K562 (cell line): ENCODE results near the gene UBE2I. TPM values are rescaled to one million over a fixed set of nuclear protein-coding genes. Genes with fewer than 3 reads are reported as not detected.

ENCODE experiments used
- ATAC-seq: fragments of 200-7000 bp; cut with Tn5 transposase; 3 replicates; pipeline ENCODE4 v1.9.1; 2020; ENCODE audit warnings: moderate library complexity
- BruUV-seq: library from RNA; stranded (reverse); fragments of 400-500 nt; replicated peaks from 2 replicates; lab custom pipeline; 2021; lab: Mats Ljungman, UMichigan
- CTCF ChIA-PET: fragments of 300-600 bp; formaldehyde crosslinking; extraction: SDS; loops from one replicate; lab custom pipeline; 2021; ENCODE audit warnings: low intra/inter-chr PET ratio; lab: Yijun Ruan, JAX
- POLR2A ChIA-PET: fragments of 300-600, 350-650 bp; sonication (Branson Sonifier 250); formaldehyde crosslinking; extraction: SDS; loops from one replicate; lab custom pipeline; 2021; ENCODE audit warnings: antibody characterized with exemption, inconsistent platforms; lab: Yijun Ruan, JAX
- DNase-seq, 4 experiments: peaks; one replicate each; pipeline versions ENCODE4 v3.0.0 to v3.0.0-alpha.2; 2011 to 2018; ENCODE audit warnings: low spot score in 3 of 4, mixed read lengths in 3 of 4; ENCODE audit errors: extremely low read depth in 1 of 4
- FAIRE-seq: peaks from 2 replicates; lab custom pipeline; 2011; peaks lifted over from hg19 to GRCh38; lab: Jason Lieb, UNC
- H2AFZ ChIP-seq: 2 replicates; pipeline ENCODE4 v1.6.0; 2011; ENCODE audit warnings: low read depth, low read length, control low read depth, inconsistent platforms
- H3K27ac ChIP-seq: fragments of 200-600 bp; 3 replicates; pipeline ENCODE4 v1.8.0; 2011; ENCODE audit warnings: low read depth, mild to moderate bottlenecking, control low read depth, inconsistent platforms, low read length, moderate library complexity, mixed read lengths; ENCODE audit errors: extremely low read depth
- H3K27me3 ChIP-seq, 2 experiments: fragments of 300-600 bp in 1 of 2; 2 replicates in 1 of 2; 3 replicates in 1 of 2; pipeline versions ENCODE4 v1.6.0 to v1.8.0; 2011; ENCODE audit warnings: inconsistent platforms in 2 of 2, low read length in 2 of 2, mild to moderate bottlenecking in 1 of 2, mixed read lengths in 1 of 2, moderate library complexity in 1 of 2; ENCODE audit not compliant: control insufficient read depth in 2 of 2, insufficient read depth in 2 of 2
- H3K36me3 ChIP-seq: fragments of 300-600 bp; 3 replicates; pipeline ENCODE4 v1.8.0; 2011; ENCODE audit warnings: mild to moderate bottlenecking, low read length, inconsistent platforms; ENCODE audit not compliant: control insufficient read depth, insufficient read depth
- H3K4me1 ChIP-seq, 2 experiments: fragments of 200-600 bp in 1 of 2; replicated peaks in 1 of 2; 2 replicates in 1 of 2; 3 replicates in 1 of 2; pipeline versions ENCODE4 v1.5.1 to v1.8.0; 2011; ENCODE audit warnings: inconsistent platforms in 2 of 2, low read length in 2 of 2, mild to moderate bottlenecking in 1 of 2, mixed read lengths in 1 of 2, moderate library complexity in 1 of 2; ENCODE audit not compliant: control insufficient read depth in 2 of 2, insufficient read depth in 2 of 2
- H3K4me2 ChIP-seq: 2 replicates; pipeline ENCODE4 v1.6.1; 2011; ENCODE audit warnings: low read length, control low read depth, inconsistent platforms, mixed read lengths; ENCODE audit not compliant: insufficient read depth
- H3K4me3 ChIP-seq: fragments of 200-600 bp; sonication (generic), shearing (Covaris generic); 2 replicates; pipeline ENCODE4 v1.5.1; 2016; ENCODE audit warnings: control low read depth, inconsistent platforms
- H3K79me2 ChIP-seq: fragments of 200-600 bp; 3 replicates; pipeline ENCODE4 v1.8.0; 2011; ENCODE audit warnings: low read length, inconsistent platforms; ENCODE audit not compliant: control insufficient read depth, insufficient read depth
- H3K9ac ChIP-seq, 2 experiments: 2 replicates each; pipeline versions ENCODE4 v1.6.0 to v1.6.1; 2011; ENCODE audit warnings: low read depth in 2 of 2, low read length in 2 of 2, control low read depth in 1 of 2, inconsistent platforms in 1 of 2, mild to moderate bottlenecking in 1 of 2, mixed read lengths in 1 of 2; ENCODE audit not compliant: insufficient read depth in 1 of 2
- H3K9me1 ChIP-seq: one replicate; pipeline ENCODE4 v1.6.0; 2011; ENCODE audit warnings: inconsistent platforms, mild to moderate bottlenecking, low read length, moderate library complexity; ENCODE audit not compliant: control insufficient read depth, insufficient read depth
- H3K9me3 ChIP-seq: replicated peaks from 2 replicates; pipeline ENCODE4 v1.5.1; 2011; ENCODE audit warnings: low read depth, low read length, inconsistent platforms; ENCODE audit not compliant: control insufficient read depth, insufficient read depth
- H4K20me1 ChIP-seq: replicated peaks from 2 replicates; pipeline ENCODE4 v1.6.1; 2011; ENCODE audit warnings: low read length, inconsistent platforms, mixed read lengths; ENCODE audit not compliant: control insufficient read depth, insufficient read depth
- CEBPB ChIP-seq: fragments of 450-650 bp; IDR thresholded peaks from 2 replicates; pipeline ENCODE4 v1.6.1; 2016; ENCODE audit warnings: missing genetic modification characterization, missing compliant biosample characterization
- CEBPG ChIP-seq, 3 experiments: fragments of 200-800 bp in 1 of 3; sonication (Bioruptor generic) in 1 of 3; sonication (generic) in 1 of 3; formaldehyde crosslinking in 1 of 3; IDR thresholded peaks in 2 of 3; conservative IDR thresholded peaks in 1 of 3; 2 replicates each; pipeline versions ENCODE4 v1.6.1 to v1.8.0; 2016 to 2022; ENCODE audit warnings: missing compliant biosample characterization in 2 of 3, missing genetic modification characterization in 2 of 3, mild to moderate bottlenecking in 1 of 3, missing genetic modification reagents in 1 of 3
- LEF1 ChIP-seq: fragments of 450-650 bp; IDR thresholded peaks from 2 replicates; pipeline ENCODE4 v1.6.1; 2016; ENCODE audit warnings: mild to moderate bottlenecking
- TFAP4 ChIP-seq: sonication (generic); formaldehyde crosslinking; IDR thresholded peaks from 2 replicates; pipeline ENCODE4 v1.8.0; 2022; ENCODE audit warnings: missing genetic modification reagents, mild to moderate bottlenecking, moderate library complexity, borderline replicate concordance
- WGBS: fragments of 100-300 bp; shearing (Covaris generic); methylation state at CpG from one replicate; pipeline ENCODE4 v1.1.6; 2016; ENCODE audit warnings: low coverage, mixed read lengths; ENCODE audit not compliant: insufficient coverage; ENCODE audit errors: missing lambda C conversion rate; 5-methylcytosine and 5-hydroxymethylcytosine counted together
- in situ Hi-C: fragments of 300-500 bp; cut with MboI; formaldehyde crosslinking; loops from 4 replicates; pipeline ENCODE4 v1.15.0; 2018; ENCODE audit warnings: inconsistent platforms, mixed read lengths
- intact Hi-C: fragments of 100-400 bp; cut with micrococcal nuclease; formaldehyde crosslinking; loops from 2 replicates; pipeline ENCODE4 v1.14.2; 2022
- polyA plus RNA-seq, 8 experiments: library from polyadenylated mRNA; depleted of rRNA in 4 of 8; stranded (reverse) in 5 of 8; unstranded in 3 of 8; fragments of >200 nt; fragmentation: Nextera tagmentation in 2 of 8; fragmentation: Illumina TruSeq in 1 of 8; extraction: Ambion mirVana in 2 of 8; extraction: Trizol in 1 of 8; gene quantifications; 2 replicates each; pipeline versions ENCODE4 v1.2.1 to v1.2.3, GENCODE V29; 2011 to 2014; ENCODE audit warnings: inconsistent platforms in 1 of 8, missing spikeins in 1 of 8
- total RNA-seq, 7 experiments: library from RNA; depleted of rRNA in 6 of 7; stranded (reverse); fragments of >200 nt in 6 of 7; fragmentation: Illumina TruSeq in 2 of 7; extraction: Trizol in 2 of 7; gene quantifications; 2 replicates each; pipeline versions ENCODE4 v1.2.1 to v1.2.3, GENCODE V29; 2011 to 2021; ENCODE audit warnings: low replicate concordance in 1 of 7

Gene UBE2I
- total and polyA plus RNA-seq, 9 of the 15 experiments (the other 6 are each of a cell fraction or from before 2014, with no cell fraction given): 36.6 to 254 (median 104) TPM

- no peak for FAIRE-seq
- Histone ChIP-seq H3K9me1 (no peaks in the 10 kb centered on the region), H3K4me3 (no peak overlapping the region), H3K9ac (no peak overlapping the region), H2AFZ (no peak overlapping the region), H3K9me3 (no peaks in the 10 kb centered on the region), H3K4me1 (peaks cover 21 to 49% of the 10 kb centered on the region in 2 experiments), H3K4me2 (no peak overlapping the region)
- in situ Hi-C loops (no loop called here), intact Hi-C loops (loop anchor here (10.0 kb wide), 1 partner anchor 55 kb away; no protein-coding TSS in a partner anchor)
- CTCF ChIA-PET: no interaction called here
- no TSS peak for BruUV-seq
- TF ChIP-seq CEBPB (tag) (peak; percentile 80), LEF1 (no peak), CEBPG (CRISPR knock-in tag; IDR thresholded peaks at IDR 0.05) (no peak), CEBPG (tag; conservative IDR thresholded peaks at IDR 0.05 in 1 of 2, IDR thresholded peaks at IDR 0.05 in 1 of 2) (peak in 1 of 2 experiments; percentile 41; a peak in 2 of 4 replicates), TFAP4 (peak; percentile 44; the same call in 1 of the 2 replicates)
- TF ChIP-seq, all 486 proteins: peak for 3
- no peaks in the 10 kb centered on the region for H3K36me3 ChIP-seq
- WGBS: 30% methylated on average over 19 of the region's 22 CpGs
- peaks cover 2% of the 10 kb centered on the region; the same call in 1 of the 2 replicates for H4K20me1 ChIP-seq
- POLR2A ChIA-PET: interaction anchor here (1.2 to 1.8 kb wide), 4 partner anchors 10 to 26 kb away, joined by 3 to 6 read pairs (median 4); no protein-coding TSS in a partner anchor
- DNase-seq (no peak), ATAC-seq (no peak)
- peaks cover 25 to 40% of the 10 kb centered on the region in 2 experiments for H3K27me3 ChIP-seq
- no peaks in the 10 kb centered on the region for H3K79me2 ChIP-seq
- no peak overlapping the region for H3K27ac ChIP-seq
These were observed 19.4 kb upstream of the UBE2I start for GRCh38 chr16:1290063-1290501.
